HG03342 (cell line): ENCODE results near the gene WNK2.

Experiments
- ATAC-seq: cut with Tn5 transposase; IDR thresholded peaks from one replicate; pipeline ENCODE4 v1.9.1; 2021; ENCODE audit warnings: mild to moderate bottlenecking, moderate library complexity; ENCODE audit not compliant: unreplicated experiment

Gene WNK2

DNA sequence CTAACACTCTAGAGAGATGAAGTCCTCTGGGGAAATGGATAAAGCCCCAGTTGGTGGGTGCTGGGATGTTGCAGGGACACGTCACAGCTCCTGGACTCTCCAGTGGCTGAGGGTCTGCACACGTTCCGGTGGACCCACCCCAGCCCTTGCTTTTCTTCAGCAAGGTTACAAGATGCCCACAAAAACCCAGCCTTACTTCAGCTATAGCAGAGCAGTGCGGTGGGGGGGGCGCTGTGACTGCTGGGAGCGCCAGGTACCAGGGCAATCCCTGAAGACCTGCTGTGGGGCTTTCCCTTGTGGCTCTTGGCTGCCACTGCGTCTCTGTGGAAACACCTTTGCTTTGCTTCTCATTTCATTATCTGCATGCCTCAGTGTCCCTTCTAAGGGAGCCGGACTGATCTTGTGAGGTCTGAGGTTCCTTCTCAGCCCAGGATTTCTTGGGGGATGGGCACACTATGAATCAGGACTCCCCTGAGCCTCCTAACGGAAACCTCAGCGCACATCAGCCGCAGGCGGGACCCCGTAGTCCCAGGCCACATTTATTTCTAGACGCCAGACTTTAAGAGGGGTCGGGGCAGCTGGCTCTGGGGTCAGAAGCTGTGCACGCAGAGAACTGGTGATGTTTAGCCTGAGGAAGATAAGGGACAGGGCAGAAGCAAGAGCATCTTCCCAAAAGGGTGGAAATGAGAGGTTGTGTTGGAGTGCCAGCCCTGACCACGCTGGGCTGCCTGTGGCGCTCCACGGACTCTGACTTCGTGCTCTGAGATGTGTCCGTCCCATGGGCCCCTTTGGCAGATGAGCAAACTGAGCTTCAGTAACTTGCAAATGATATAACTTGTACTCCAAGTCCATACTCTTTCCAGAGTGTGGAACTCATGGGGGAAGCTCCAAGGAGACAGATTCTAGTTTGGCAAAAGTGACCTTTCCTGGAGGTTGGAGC is 106.8 kb downstream of the WNK2 start:
- no peak for ATAC-seq

GRCh38 chr9:93291536-93292287 is 107.8 kb downstream of the WNK2 start:
- no peak for ATAC-seq

GRCh38 chr9:93292288-93292615 is 108.3 kb downstream of the WNK2 start:
- no peak for ATAC-seq

- no peak for ATAC-seq
Observed at GRCh38 chr9:93292664-93293328, 108.9 kb downstream of the WNK2 start.

- no peak for ATAC-seq
Observed at GRCh38 chr9:93294011-93294410, 110.1 kb downstream of the WNK2 start.

GRCh38 chr9:93295031-93295430 is 111.1 kb downstream of the WNK2 start:
- ATAC-seq = no peak

DNA sequence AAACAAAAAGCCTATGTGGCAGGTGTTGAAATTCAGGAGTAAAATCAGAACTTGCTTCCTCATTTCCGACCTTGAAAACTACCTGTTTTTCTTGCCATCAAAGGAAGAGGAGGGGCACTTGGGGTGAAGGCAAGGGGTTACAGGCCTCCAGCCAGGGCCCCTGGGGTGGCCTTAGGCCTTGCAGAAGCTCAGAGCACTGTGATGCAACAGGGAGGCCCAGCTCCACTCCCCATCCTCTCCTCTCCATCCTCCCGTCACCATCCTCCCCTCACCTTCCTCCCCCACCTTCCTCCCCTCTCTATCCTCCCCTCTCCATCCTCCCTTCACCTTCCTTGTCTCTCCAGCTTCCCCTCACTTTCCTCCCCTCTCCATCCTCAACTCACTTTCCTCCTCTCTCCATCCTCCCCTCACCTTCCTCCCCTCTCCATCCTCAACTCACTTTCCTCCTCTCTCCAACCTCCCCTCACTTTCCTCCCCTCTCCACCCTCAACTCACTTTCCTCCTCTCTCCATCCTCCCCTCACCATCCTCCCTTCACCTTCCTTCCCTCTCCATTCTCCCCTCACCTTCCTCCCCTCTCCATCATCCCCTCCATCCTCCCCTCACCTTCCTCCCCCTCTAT is 111.6 kb downstream of the WNK2 start:
- ATAC-seq = no peak

DNA sequence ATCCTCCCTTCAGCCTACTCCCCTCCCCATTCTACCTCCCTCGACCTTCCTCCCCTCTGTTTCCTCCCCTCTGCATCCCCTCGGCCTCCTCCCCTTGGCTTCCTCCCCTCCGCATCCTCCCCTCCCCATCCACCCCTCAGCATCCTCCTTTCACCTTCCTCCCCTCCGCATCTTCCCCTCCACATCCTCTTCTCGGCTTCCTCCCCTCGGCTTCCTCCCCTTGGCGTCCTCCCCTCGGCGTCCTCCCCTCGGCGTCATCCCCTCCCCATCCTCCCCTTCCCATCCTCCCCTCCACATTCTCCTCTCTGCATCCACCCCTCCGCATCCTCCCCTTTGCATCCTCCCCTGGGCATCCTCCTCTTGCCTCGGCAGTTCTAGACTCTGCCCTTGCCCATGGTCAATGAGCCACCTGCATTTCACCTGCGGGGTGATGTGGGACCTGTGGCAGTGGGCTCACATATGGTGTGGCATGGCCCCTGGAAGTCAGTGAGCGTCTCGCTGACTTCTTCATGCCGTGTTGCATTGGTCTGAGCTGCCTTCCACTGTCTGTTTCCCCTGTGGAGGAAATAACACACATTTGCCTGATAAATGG is 113.0 kb downstream of the WNK2 start:
- no peak for ATAC-seq

GRCh38 chr9:93297659-93298497 is 113.9 kb downstream of the WNK2 start:
- ATAC-seq = no peak

DNA sequence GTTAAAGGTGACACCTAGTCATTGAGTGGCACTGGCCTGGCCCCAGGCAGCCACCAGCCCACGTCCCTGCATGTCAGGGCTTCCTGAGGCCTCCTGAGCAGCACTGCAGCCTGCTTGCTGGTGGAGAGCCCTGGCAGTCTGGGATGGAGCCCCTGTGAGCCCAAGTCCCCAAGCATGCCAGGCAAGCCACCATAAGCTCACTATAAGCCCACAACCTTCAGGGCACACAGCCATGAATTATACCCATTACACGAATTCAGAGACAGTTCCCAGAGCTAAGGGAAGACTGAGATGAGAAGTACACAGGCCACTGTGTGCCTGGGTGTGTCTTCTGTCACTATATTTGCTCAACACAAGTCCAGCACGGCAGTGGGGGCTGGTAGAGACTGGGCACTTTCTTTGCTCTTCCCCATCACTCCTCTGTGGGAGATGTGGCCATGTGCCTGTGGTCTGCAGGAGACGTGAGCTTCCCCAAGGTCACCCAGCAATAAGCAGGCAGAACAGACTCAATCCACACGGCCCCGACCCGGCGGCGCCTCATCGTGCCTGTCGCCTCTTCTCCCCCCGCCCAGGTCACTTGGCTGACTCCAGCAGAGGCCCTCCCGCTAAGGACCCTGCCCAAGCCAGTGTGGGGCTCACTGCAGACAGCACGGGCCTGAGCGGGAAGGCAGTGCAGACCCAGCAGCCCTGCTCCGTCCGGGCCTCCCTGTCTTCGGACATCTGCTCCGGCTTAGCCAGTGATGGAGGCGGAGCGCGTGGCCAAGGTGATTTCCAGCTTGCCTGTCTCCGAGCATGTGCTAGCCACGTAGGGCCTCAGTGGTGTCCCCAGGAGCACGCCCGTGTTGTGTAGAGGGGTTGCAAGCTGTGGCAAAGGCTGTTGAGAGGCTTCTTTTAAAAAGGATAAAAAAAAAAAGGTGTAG is 114.8 kb downstream of the WNK2 start:
- no peak for ATAC-seq

GRCh38 chr9:93299418-93300174 is 115.7 kb downstream of the WNK2 start:
- no peak for ATAC-seq

DNA sequence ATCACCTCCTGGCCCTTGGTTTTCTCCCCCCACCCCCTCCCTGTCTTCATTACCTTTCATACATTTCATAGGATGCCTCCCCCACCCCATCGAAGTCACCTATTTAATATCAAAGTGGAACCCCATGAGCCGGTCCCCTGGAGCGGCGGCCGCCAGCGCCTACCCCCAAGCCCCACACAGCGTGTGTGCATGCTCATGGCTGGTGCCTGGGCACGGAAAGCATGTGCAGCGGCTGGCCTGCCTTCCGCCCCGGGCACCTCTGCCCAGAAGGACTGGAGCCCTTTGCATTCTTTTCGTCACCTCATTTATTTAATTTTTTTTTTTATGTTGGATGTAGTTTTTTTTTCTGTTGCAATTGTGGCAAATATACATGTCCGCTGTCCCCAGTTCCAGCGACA is 116.2 kb downstream of the WNK2 start:
- no peak for ATAC-seq

- ATAC-seq = no peak
Observed at GRCh38 chr9:93300585-93301081, 116.7 kb downstream of the WNK2 start.

- ATAC-seq = no peak
Observed at GRCh38 chr9:93301291-93301811, 117.4 kb downstream of the WNK2 start.

DNA sequence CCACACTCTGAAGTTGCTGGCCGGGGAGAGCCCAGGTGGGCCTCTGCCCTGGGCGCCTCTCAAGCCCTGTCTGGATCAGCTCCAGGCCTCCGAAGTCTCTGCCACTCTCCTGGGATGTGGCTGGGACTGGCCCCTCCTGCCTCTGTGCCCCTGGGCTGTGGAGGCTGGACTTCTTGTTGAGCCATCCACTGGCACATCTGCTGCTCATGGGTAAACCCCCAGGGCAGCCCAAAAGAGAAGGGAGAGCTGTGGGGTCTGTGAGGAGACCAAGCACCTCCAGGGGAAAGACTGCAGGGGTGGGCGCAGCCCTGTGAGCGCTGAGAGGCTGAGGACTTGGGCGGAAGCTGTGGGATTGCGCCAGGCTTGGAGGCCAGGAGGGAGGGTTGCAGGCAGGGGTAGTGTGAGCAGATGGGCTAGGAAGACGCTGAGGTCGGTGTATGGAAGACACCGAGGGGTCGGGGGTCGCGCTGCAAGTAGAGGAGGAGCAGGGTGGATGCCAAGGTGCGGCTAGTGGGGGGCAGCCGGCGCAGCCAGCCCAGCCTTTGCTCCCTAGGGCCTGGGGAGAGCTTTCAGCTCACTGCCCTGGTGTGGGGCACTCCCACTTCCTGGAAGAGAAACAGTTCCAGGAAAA is 118.1 kb downstream of the WNK2 start:
- no peak for ATAC-seq

GRCh38 chr9:93302586-93303257 is 118.8 kb downstream of the WNK2 start:
- ATAC-seq = no peak
